Effector memory CD4-positive, alpha-beta T cell (primary cell): ENCODE measurements around the gene MRPL36.

Experiments used
- DNase-seq, 3 donors: peaks; one replicate each; pipeline ENCODE4 v3.0.0-alpha.2; 2020
- H3K27ac ChIP-seq: 2 replicates; pipeline ENCODE4 v1.7.0; 2013; ENCODE audit warnings: mild to moderate bottlenecking, low read length, moderate library complexity; ENCODE audit not compliant: insufficient read depth, poor library complexity, severe bottlenecking
- H3K27me3 ChIP-seq: replicated peaks from 2 replicates; pipeline ENCODE4 v1.7.0; 2013; ENCODE audit warnings: mild to moderate bottlenecking, low read length; ENCODE audit not compliant: insufficient read depth, control insufficient read depth, poor library complexity, severe bottlenecking
- H3K36me3 ChIP-seq: 2 replicates; pipeline ENCODE4 v1.7.0; 2013; ENCODE audit warnings: mild to moderate bottlenecking, low read length, moderate library complexity; ENCODE audit not compliant: control insufficient read depth, insufficient read depth
- H3K4me1 ChIP-seq: 2 replicates; pipeline ENCODE4 v1.7.0; 2013; ENCODE audit warnings: low read length, mild to moderate bottlenecking; ENCODE audit not compliant: control insufficient read depth, insufficient read depth, poor library complexity, severe bottlenecking
- H3K4me3 ChIP-seq: 2 replicates; pipeline ENCODE4 v1.7.0; 2013; ENCODE audit warnings: low read length, low read depth, mild to moderate bottlenecking; ENCODE audit not compliant: insufficient read depth, poor library complexity, severe bottlenecking
- H3K9me3 ChIP-seq: 2 replicates; pipeline ENCODE4 v1.7.0; 2013; ENCODE audit warnings: mild to moderate bottlenecking, low read length, moderate library complexity; ENCODE audit not compliant: control insufficient read depth

MRPL36 gene

GRCh38 chr5:1815071-1815786, 15.6 kb upstream of the MRPL36 start:
- Histone ChIP-seq H3K27ac (no peak overlapping the region), H3K27me3 (no peaks in the 10 kb centered on the region), H3K36me3 (peaks cover 80% of the 10 kb centered on the region), H3K4me1 (no peaks in the 10 kb centered on the region), H3K4me3 (no peak overlapping the region), H3K9me3 (no peaks in the 10 kb centered on the region)
- DNase-seq, result no peak

- Histone ChIP-seq H3K4me3 (no peak overlapping the region), H3K4me1 (no peaks in the 10 kb centered on the region), H3K9me3 (no peaks in the 10 kb centered on the region), H3K27me3 (no peaks in the 10 kb centered on the region), H3K36me3 (peaks cover 86% of the 10 kb centered on the region), H3K27ac (no peak overlapping the region)
- DNase-seq, result no peak
These were observed 14.8 kb upstream of the MRPL36 start for GRCh38 chr5:1814183-1815020.

- H3K4me3 ChIP-seq, result no peak overlapping the region
- H3K27me3 ChIP-seq, result no peaks in the 10 kb centered on the region
- H3K36me3 ChIP-seq, result peaks cover 92% of the 10 kb centered on the region
- H3K27ac ChIP-seq, result no peak overlapping the region
- H3K4me1 ChIP-seq, result no peaks in the 10 kb centered on the region
- no peak for DNase-seq
- no peaks in the 10 kb centered on the region for H3K9me3 ChIP-seq
These were observed 11.0 kb upstream of the MRPL36 start for GRCh38 chr5:1810581-1811101.

GRCh38 chr5:1809416-1810035, 9.9 kb upstream of the MRPL36 start:
- H3K4me3 ChIP-seq, result no peak overlapping the region
- no peak overlapping the region for H3K27ac ChIP-seq
- no peaks in the 10 kb centered on the region for H3K9me3 ChIP-seq
- no peak for DNase-seq
- no peaks in the 10 kb centered on the region for H3K27me3 ChIP-seq
- no peaks in the 10 kb centered on the region for H3K4me1 ChIP-seq
- H3K36me3 ChIP-seq, result peaks cover 92% of the 10 kb centered on the region

- H3K4me1 ChIP-seq, result no peaks in the 10 kb centered on the region
- H3K36me3 ChIP-seq, result peaks cover 92% of the 10 kb centered on the region
- no peak overlapping the region for H3K27ac ChIP-seq
- no peak overlapping the region for H3K4me3 ChIP-seq
- no peaks in the 10 kb centered on the region for H3K27me3 ChIP-seq
- H3K9me3 ChIP-seq, result no peaks in the 10 kb centered on the region
- DNase-seq, result no peak
These were observed 8.8 kb upstream of the MRPL36 start for GRCh38 chr5:1808439-1808838.

- DNase-seq, result no peak
- H3K4me3 ChIP-seq, result no peak overlapping the region
- H3K4me1 ChIP-seq, result no peaks in the 10 kb centered on the region
- H3K27me3 ChIP-seq, result no peaks in the 10 kb centered on the region
- no peaks in the 10 kb centered on the region for H3K9me3 ChIP-seq
- peaks cover 95% of the 10 kb centered on the region for H3K36me3 ChIP-seq
- H3K27ac ChIP-seq, result no peak overlapping the region
These were observed 8.0 kb upstream of the MRPL36 start for GRCh38 chr5:1807451-1808185.

GRCh38 chr5:1806974-1807373, 7.3 kb upstream of the MRPL36 start:
- Histone ChIP-seq H3K27ac (no peak overlapping the region), H3K27me3 (no peaks in the 10 kb centered on the region), H3K4me1 (peaks cover 3% of the 10 kb centered on the region), H3K9me3 (no peaks in the 10 kb centered on the region), H3K36me3 (peaks cover 89% of the 10 kb centered on the region), H3K4me3 (no peak overlapping the region)
- no peak for DNase-seq

GRCh38 chr5:1806199-1806598, 6.6 kb upstream of the MRPL36 start:
- Histone ChIP-seq H3K4me1 (peaks cover 5% of the 10 kb centered on the region), H3K27me3 (no peaks in the 10 kb centered on the region), H3K4me3 (no peak overlapping the region), H3K36me3 (peaks cover 81% of the 10 kb centered on the region), H3K9me3 (no peaks in the 10 kb centered on the region), H3K27ac (no peak overlapping the region)
- no peak for DNase-seq

GRCh38 chr5:1805736-1806135, 6.1 kb upstream of the MRPL36 start:
- H3K27ac ChIP-seq, result no peak overlapping the region
- H3K36me3 ChIP-seq, result peaks cover 76% of the 10 kb centered on the region
- DNase-seq, result no peak
- no peak overlapping the region for H3K4me3 ChIP-seq
- H3K27me3 ChIP-seq, result no peaks in the 10 kb centered on the region
- H3K4me1 ChIP-seq, result peaks cover 5% of the 10 kb centered on the region
- no peaks in the 10 kb centered on the region for H3K9me3 ChIP-seq
